Activated naive CD4-positive, alpha-beta T cell treated with anti-CD3 and anti-CD28 coated beads for 36 hours (primary cell): ENCODE data around the gene SLC24A4. TPM values are rescaled to one million over a fixed set of nuclear protein-coding genes. Genes with fewer than 3 reads are reported as not detected.
"Not testable (repeated sequence)": the region's sequence is repeated elsewhere in the genome, so short reads cannot be mapped to it uniquely, and the experiment has no call there.

Source experiments
- CTCF ChIA-PET: fragments of 350-600 bp; sonication (Branson Sonifier 250); formaldehyde crosslinking; loops from one replicate; lab custom pipeline; 2021; ENCODE audit warnings: antibody characterized with exemption; lab: Charles Lee
- DNase-seq: peaks from one replicate; pipeline ENCODE4 v3.0.0-alpha.2; 2020
- H3K27ac Mint-ChIP-seq: one replicate; pipeline ENCODE4 v1.8.0; 2021; ENCODE audit warnings: mild to moderate bottlenecking, mixed read lengths
- H3K27me3 Mint-ChIP-seq: one replicate; pipeline ENCODE4 v1.8.0; 2021; ENCODE audit warnings: low read depth, mixed read lengths
- H3K36me3 Mint-ChIP-seq: one replicate; pipeline ENCODE4 v1.8.0; 2021; ENCODE audit warnings: low read depth, mixed read lengths
- H3K4me1 Mint-ChIP-seq: one replicate; pipeline ENCODE4 v1.8.0; 2021; ENCODE audit warnings: low read depth, mixed read lengths
- H3K4me3 Mint-ChIP-seq: one replicate; pipeline ENCODE4 v1.8.0; 2021; ENCODE audit warnings: mild to moderate bottlenecking, moderate library complexity, mixed read lengths
- H3K9me3 Mint-ChIP-seq: one replicate; pipeline ENCODE4 v1.8.0; 2021; ENCODE audit warnings: mixed read lengths
- intact Hi-C: fragments of 100-400 bp; cut with micrococcal nuclease; formaldehyde crosslinking; loops from one replicate; pipeline ENCODE4 v1.15.1; 2023
- total RNA-seq, 2 experiments: library from RNA; stranded (reverse); gene quantifications; one replicate each; pipeline ENCODE4 v1.2.3, GENCODE V29; 2021

SLC24A4 gene
- total RNA-seq, 2 experiments from 2014 or later: not detected

DNA sequence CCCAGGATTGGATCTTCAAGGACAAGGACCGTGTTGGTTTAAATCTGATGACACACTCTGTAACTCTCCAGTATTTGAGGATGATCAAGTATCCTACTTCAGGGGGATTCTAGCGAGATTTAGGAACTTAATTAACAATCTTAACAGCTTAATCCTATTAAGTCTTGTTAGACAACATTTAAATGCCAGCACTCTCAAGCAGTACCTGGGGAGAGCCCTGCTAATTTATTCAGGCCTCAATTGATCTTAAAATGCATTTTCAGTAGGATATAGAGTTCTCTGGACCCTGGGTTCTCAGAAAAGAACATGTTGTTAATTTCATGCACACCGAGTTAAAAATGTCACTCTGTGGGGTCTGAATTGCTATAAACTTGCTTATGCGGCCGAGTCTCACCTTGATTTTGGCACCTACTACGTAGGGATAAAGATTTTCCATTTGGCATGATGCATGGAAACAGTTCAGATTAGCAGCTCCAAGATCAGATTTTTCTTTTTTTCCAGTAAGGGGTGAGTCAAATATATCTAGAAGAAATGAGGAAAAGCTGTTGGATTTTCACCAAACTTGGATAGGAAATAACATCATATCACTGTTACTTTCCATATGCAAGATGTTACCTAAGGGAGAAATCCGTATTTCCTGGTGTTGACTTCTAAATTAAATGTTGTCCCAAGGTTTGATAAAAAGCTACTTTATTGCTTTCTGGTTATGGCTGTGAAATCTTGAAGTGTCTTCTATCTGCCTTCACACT is 76.1 kb downstream of the SLC24A4 start:
- Mint-ChIP-seq H3K36me3 (no peaks in the 10 kb centered on the region), H3K4me1 (peaks cover 3% of the 10 kb centered on the region), H3K27ac (no peak overlapping the region), H3K27me3 (peaks cover 2% of the 10 kb centered on the region), H3K4me3 (no peak overlapping the region), H3K9me3 (peaks cover 4% of the 10 kb centered on the region)
- CTCF ChIA-PET: no interaction called here
- no peak for DNase-seq
- intact Hi-C loops: no loop called here

DNA sequence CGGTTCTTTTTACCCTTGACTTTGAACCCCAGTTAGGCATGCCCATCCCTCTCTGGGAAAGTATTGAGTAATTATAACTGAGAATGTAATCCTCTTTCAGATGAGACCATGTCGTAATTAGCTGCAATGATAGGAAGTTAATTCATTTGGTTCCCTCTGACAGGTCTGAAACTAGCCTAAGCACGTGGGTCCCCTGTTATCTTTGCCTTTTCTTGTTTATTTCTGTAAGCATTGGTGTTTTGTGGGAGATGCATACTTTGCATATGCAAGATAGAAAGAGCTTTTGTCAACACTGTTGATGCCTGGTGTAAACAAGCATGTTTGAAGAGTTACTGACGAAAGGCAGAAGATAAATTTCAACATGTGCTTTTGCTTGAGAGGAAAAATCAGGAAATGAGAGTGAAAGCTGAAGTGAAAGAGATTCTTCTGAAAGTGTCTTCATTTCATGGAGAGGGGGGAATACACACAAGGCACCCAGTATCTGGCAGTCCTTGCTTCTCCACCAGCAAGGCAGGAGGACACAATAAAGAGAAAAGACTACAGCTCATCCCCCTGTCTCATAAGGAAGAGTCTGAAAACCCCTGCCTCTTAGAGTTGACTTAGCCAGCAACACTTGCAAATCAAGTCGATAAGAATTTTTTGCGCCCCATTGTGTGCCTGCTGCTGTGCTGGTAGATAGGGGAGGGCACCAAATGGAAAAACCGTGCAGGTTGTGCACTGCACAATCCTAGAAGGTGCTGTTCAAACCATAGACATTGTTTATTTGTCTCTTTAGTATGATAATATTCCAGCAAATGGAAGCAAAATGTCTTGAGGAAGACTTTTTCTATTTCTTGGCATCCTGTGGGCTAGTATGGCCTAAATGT is 77.8 kb downstream of the SLC24A4 start:
- peaks cover 4% of the 10 kb centered on the region for H3K9me3 Mint-ChIP-seq
- CTCF ChIA-PET: no interaction called here

DNA sequence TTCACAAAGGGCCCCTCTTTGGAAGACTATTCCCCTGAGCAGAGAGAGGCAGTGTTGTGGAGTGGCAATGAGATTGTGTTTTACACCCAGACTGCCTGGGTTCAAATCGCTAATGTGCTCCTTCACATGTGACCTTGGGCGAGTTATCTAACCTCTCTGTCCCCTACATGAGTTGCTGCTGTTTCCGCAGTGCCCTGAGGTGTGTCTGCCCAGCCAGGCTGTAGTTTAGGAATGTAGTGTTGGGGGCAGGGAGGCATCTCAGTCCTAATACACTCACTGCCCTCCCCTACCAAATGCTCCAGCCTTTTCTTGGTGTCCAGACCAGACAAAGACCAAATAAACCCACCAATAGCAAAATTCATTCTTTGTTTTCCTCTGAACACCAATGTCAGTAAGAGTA is 78.6 kb downstream of the SLC24A4 start:
- intact Hi-C loops: no loop called here
- DNase-seq: no peak
- Mint-ChIP-seq H3K36me3 (no peaks in the 10 kb centered on the region), H3K9me3 (peaks cover 4% of the 10 kb centered on the region), H3K27ac (no peak overlapping the region), H3K27me3 (peaks cover 2% of the 10 kb centered on the region), H3K4me1 (peaks cover 3% of the 10 kb centered on the region), H3K4me3 (no peak overlapping the region)
- CTCF ChIA-PET: no interaction called here

More for the DNA sequence above, 77.8 kb downstream of the SLC24A4 start:
- intact Hi-C loops: no loop called here
- peaks cover 2% of the 10 kb centered on the region for H3K27me3 Mint-ChIP-seq
- no peaks in the 10 kb centered on the region for H3K36me3 Mint-ChIP-seq
- no peak overlapping the region for H3K4me3 Mint-ChIP-seq
- H3K4me1 Mint-ChIP-seq: peaks cover 3% of the 10 kb centered on the region
- no peak overlapping the region for H3K27ac Mint-ChIP-seq
- DNase-seq: no peak

DNA sequence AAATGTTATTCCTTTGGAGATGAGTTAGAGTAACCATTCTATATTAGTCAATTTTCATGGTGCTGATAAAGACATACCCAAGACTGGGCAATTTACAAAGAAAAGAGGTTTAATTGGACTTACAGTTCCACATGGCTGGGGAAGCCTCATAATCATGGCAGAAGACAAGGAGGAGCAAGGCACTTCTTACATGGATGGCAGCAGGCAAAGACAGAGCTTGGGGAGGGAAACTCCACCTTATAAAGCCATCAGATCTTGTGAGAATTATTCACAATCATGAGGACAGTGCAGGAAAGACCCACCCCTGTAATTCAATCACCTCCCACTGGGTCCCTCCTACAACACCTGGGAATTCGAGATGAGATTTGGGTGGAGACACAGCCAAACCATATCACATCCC is 79.5 kb downstream of the SLC24A4 start:
- H3K9me3 Mint-ChIP-seq: not testable (repeated sequence)

DNA sequence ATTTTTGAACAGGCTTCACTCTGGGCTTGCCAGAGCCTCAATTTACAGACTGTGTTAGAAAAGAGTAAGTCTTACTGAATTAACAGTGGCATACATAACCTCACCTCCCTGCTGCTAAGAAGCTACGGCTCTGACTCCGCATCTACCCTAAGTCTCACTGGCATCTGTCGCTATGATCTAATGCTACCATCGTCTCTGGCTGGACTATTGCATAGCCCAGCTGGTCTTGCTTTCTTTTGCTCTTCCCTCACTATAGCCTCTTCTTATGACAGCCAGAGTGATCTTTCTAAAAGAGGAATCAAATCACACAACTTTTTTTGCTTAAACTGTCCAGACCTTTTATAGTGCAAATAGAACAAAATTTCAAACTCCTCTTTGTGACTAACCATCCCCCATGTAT is 81.1 kb downstream of the SLC24A4 start:
- no peak overlapping the region for H3K27ac Mint-ChIP-seq
- intact Hi-C loops: no loop called here
- H3K9me3 Mint-ChIP-seq: peaks cover 6% of the 10 kb centered on the region
- no peak for DNase-seq
- no peaks in the 10 kb centered on the region for H3K27me3 Mint-ChIP-seq
- no peaks in the 10 kb centered on the region for H3K36me3 Mint-ChIP-seq
- H3K4me3 Mint-ChIP-seq: no peak overlapping the region
- peaks cover 3% of the 10 kb centered on the region for H3K4me1 Mint-ChIP-seq
- CTCF ChIA-PET: no interaction called here

More for the DNA sequence above, 79.5 kb downstream of the SLC24A4 start:
- H3K27me3 Mint-ChIP-seq, intact Hi-C loops, H3K36me3 Mint-ChIP-seq, H3K27ac Mint-ChIP-seq, H3K4me3 Mint-ChIP-seq, H3K4me1 Mint-ChIP-seq, CTCF ChIA-PET, DNase-seq: not testable (repeated sequence)

DNA sequence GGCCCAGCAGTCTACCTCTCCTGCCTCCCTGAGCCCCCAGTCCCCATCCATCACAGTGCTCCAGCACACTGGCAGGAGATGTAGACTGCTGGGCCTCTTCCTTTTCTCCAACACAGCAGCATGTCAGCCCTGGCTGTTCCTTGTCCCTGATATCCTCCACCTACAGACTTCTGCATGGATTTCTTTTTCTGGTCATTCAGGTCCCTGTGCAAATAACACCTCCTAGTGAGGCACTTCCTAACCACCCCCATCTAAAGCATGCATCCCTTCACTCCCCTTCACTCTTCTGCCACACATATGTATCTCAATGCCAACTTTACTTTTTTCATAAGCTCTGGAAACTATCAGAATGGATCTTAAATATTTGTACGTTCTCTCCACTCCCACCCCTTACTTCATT is 81.5 kb downstream of the SLC24A4 start:
- peaks cover 6% of the 10 kb centered on the region for H3K9me3 Mint-ChIP-seq
- intact Hi-C loops: no loop called here
- no peak for DNase-seq
- no peaks in the 10 kb centered on the region for H3K36me3 Mint-ChIP-seq
- H3K27ac Mint-ChIP-seq: no peak overlapping the region
- CTCF ChIA-PET: no interaction called here
- peaks cover 3% of the 10 kb centered on the region for H3K4me1 Mint-ChIP-seq
- H3K27me3 Mint-ChIP-seq: no peaks in the 10 kb centered on the region
- H3K4me3 Mint-ChIP-seq: no peak overlapping the region

DNA sequence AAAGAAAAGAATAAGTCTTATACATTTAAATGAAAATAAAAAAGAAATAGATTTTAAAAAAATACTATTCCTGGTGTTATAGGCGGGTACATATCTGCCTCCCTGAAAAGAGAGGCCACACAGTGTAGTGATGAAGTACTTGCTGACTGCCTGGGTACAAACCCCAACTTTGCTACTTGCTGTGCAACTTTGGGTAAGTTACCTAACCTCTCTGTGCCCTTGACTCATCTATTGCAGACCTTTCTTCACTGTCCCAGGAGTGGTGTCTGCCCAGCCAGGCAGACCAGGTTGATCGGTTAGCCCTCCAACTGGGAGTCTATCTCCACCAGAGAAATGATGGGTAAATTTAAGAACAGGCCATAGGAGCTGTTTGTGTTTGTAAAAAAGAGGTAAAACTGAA is 82.0 kb downstream of the SLC24A4 start:
- Mint-ChIP-seq H3K27me3 (no peaks in the 10 kb centered on the region), H3K27ac (no peak overlapping the region), H3K36me3 (no peaks in the 10 kb centered on the region), H3K9me3 (peaks cover 6% of the 10 kb centered on the region), H3K4me1 (peaks cover 3% of the 10 kb centered on the region), H3K4me3 (no peak overlapping the region)
- DNase-seq: no peak
- intact Hi-C loops: no loop called here
- CTCF ChIA-PET: no interaction called here

DNA sequence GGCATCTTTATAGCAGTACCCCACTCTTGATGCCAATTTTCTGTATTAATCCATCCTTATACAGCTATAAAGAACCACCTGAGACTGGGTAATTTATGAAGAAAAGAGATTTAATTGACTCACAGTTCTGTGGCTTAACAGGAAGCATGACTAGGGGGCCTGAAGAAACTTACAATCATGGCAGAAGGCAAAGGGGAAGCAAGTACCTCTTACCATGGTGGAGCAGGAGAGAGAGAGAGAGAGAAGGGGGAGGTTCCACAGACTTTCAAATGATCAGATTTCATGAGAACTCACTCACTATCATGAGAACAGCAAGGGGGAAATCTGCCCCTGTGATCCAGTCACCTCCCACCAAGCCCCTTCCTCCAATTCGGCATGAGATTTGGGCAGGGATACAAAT is 84.4 kb downstream of the SLC24A4 start:
- Mint-ChIP-seq H3K27ac (no peak overlapping the region), H3K4me3 (no peak overlapping the region), H3K9me3 (peaks cover 3% of the 10 kb centered on the region), H3K4me1 (no peaks in the 10 kb centered on the region), H3K36me3 (no peaks in the 10 kb centered on the region), H3K27me3 (no peaks in the 10 kb centered on the region)
- no peak for DNase-seq
- CTCF ChIA-PET: interaction anchor here (1.0 kb wide), 1 partner anchor 55 kb away, joined by 3 read pairs; no protein-coding TSS in a partner anchor
- intact Hi-C loops: no loop called here

DNA sequence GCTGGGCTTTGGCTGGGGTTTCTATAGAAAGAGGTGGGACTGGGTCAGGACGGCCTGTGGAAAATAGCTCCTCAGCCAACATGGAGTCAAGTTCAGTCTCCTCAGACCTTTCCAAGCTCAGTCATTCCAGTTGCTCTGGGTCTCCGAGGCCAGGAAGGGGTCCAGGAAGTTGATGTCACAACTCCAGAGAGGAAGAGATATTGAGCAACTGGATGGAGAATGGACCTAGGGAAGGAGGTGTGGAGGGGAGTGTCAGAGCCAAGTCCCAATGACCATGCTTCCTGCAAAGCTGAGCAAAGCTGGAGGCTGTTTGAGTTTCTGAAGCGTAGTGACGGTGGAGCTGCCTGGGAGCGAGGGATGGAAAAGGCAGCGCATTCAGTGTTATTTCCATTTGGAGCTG is 86.1 kb downstream of the SLC24A4 start:
- Mint-ChIP-seq H3K27ac (no peak overlapping the region), H3K4me1 (no peaks in the 10 kb centered on the region), H3K9me3 (peaks cover 2% of the 10 kb centered on the region), H3K4me3 (no peak overlapping the region), H3K27me3 (no peaks in the 10 kb centered on the region), H3K36me3 (no peaks in the 10 kb centered on the region)
- CTCF ChIA-PET: interaction anchor here (0.6 to 0.7 kb wide), 3 partner anchors 19 to 203 kb away, joined by 4 to 5 read pairs (median 4); no protein-coding TSS in a partner anchor
- intact Hi-C loops: no loop called here
- no peak for DNase-seq

DNA sequence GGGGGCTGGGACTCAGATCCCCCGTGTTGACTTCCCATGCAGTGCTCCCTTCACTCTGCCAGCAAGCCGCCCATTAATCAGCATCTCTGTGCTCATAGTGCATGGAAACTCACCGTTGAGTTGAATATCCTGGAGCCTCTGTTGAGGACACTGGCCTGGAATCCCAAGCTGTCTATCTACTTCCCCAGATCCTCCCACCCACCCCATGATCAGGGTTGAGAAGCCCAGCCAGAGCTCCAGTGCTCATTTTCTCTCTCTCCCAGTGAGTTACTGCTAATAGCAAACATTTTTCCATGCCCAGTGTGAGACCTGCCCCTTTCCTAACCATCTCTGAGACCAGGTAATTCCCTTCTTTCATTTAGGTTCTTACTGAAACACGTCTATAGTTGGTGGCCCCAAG is 88.2 kb downstream of the SLC24A4 start:
- H3K36me3 Mint-ChIP-seq: no peaks in the 10 kb centered on the region
- no peak overlapping the region for H3K27ac Mint-ChIP-seq
- no peak overlapping the region for H3K4me3 Mint-ChIP-seq
- no peaks in the 10 kb centered on the region for H3K4me1 Mint-ChIP-seq
- H3K9me3 Mint-ChIP-seq: peaks cover 2% of the 10 kb centered on the region
- intact Hi-C loops: no loop called here
- CTCF ChIA-PET: no interaction called here
- no peak for DNase-seq
- no peaks in the 10 kb centered on the region for H3K27me3 Mint-ChIP-seq

DNA sequence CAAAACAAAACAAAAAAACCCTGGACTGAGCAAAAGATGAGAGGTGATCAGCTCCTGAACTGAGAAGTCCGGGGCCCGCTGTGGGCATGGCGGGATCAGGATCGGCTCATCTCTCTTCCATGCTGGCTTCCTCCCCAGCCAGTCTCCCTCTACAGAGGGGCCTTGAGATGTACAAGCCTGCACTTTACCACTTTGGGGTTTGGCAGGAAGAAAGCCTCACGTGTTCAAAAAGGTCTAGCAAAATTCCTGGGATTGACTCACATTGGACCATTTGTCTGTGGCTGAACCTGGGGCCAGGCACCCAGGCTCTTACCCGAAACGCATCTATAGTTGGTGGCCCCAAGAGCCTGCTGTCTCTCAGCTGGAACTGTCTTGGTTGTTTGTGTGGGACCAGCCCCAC is 89.0 kb downstream of the SLC24A4 start:
- no peaks in the 10 kb centered on the region for H3K9me3 Mint-ChIP-seq
- H3K27ac Mint-ChIP-seq: no peak overlapping the region
- no peak for DNase-seq
- intact Hi-C loops: no loop called here
- CTCF ChIA-PET: no interaction called here
- no peaks in the 10 kb centered on the region for H3K27me3 Mint-ChIP-seq
- no peaks in the 10 kb centered on the region for H3K36me3 Mint-ChIP-seq
- no peak overlapping the region for H3K4me3 Mint-ChIP-seq
- no peaks in the 10 kb centered on the region for H3K4me1 Mint-ChIP-seq

DNA sequence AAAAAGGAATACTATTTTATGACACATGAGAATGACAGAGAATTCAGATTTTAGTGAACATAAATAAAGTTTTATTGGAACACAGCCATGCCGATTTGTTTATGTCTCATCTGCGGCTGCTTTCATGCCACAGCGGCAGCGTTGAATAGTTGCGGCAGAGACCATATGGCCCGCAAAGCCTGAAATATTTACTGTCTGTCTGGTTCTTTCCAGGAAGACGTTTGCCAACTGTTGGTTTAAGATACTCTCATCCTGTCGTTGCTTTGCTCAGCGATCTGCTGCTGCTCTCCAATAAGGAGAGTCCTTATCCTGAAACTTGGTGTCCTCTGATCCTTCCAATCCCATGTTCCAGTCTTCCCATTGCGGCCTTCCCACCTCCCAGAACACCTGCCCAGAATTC is 89.9 kb downstream of the SLC24A4 start:
- Mint-ChIP-seq H3K9me3 (no peaks in the 10 kb centered on the region), H3K27me3 (no peaks in the 10 kb centered on the region), H3K36me3 (no peaks in the 10 kb centered on the region), H3K4me3 (no peak overlapping the region), H3K4me1 (no peaks in the 10 kb centered on the region), H3K27ac (no peak overlapping the region)
- no peak for DNase-seq
- CTCF ChIA-PET: interaction anchor here (0.6 kb wide), 1 partner anchor 10 kb away, joined by 3 read pairs; no protein-coding TSS in a partner anchor
- intact Hi-C loops: no loop called here
